H4 (cell line): ENCODE data around the gene MBOAT1. TPM values are rescaled to one million over a fixed set of nuclear protein-coding genes. Genes with fewer than 3 reads are reported as not detected.
A peak's percentile ranks its signal among the peaks of the same experiment; 100 is the strongest.
"Not testable (repeated sequence)": the region's sequence is repeated elsewhere in the genome, so short reads cannot be mapped to it uniquely, and the experiment has no call there.

Experiments
- DNase-seq: peaks from one replicate; pipeline ENCODE4 v3.0.0-alpha.2; 2015; ENCODE audit warnings: low spot score
- total RNA-seq: library from RNA; depleted of rRNA; stranded (reverse); fragments of >200 nt; shearing (Covaris generic); gene quantifications from 2 replicates; pipeline ENCODE4 v1.2.3, GENCODE V29; 2014

Gene MBOAT1
- total RNA-seq, 1 experiment from 2014 or later = 12.3 TPM

GRCh38 chr6:20203561-20204511 is 8.4 kb downstream of the MBOAT1 start:
- peak; percentile 24 for DNase-seq

DNA sequence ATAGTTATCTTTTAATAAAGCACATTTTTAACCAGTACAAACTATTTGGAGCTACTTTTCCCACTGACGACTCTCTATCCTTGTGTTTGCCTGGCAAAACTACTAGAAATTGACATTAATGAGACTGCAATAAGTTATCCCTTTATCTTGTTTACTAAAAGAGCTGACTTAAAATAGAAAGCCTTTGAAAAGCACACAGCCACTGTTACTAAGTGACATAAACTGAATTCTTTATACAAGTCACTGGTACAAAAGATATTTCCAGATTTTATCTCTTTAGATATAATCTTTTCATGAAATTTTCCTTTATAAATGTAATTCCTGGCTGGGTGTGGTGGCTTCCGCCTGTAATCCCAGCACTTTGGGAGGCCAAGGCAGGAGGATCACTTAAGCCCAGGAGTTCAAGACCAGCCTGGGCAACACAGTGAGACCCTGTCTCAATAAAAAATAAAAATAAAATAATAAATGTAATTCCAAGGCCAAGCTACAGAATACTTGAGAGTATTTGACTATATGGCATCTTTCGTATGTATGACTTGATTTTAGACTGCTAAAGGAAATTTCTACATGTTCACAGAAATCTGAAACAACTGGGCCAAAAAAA is 9.5 kb downstream of the MBOAT1 start:
- no peak for DNase-seq

- no peak for DNase-seq
Observed at GRCh38 chr6:20202324-20202658, 10.0 kb downstream of the MBOAT1 start.

DNA sequence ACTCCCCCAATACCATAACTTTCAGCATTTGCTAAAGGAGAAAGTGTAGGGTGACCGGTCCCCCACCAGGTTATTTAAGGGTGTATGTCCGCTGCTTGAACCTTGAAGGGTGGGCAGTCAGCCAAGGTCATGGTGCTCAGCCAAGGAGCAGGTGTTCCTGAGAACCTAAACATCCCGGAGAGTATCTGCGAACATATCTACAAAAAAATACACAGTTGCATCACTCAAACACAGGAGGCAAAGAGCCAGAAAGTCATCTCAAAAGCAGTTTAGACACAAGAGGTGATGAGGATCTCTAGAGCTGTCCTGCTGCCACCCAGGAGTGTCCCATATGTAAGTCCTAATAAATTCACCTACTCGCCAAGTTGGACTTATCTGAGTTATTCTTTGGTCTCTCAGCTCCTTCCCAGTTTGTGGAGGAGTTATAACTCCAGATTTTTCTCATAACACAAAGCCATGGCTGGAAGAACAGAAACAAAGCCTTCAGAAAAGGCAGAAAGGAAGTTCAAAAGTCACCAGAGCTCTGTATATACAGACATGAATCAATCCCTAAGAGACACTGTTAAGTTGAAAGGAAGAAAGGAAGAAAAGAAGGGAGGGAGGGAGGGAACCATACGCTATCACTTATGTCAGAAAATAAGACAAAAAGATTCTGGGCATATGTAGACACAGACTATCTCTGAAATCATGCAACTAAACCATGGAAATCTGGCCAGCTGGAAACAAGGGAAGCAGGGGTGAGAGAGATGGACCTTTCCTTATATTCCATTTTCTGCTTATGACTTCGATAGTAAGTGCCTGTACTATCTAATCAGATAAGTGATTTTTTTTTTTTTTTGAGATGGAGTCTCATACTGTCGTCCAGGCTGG is 11.3 kb downstream of the MBOAT1 start:
- DNase-seq = no peak

GRCh38 chr6:20198775-20199174 is 13.5 kb downstream of the MBOAT1 start:
- DNase-seq = no peak

GRCh38 chr6:20198156-20198774 is 14.0 kb downstream of the MBOAT1 start:
- DNase-seq = no peak

DNA sequence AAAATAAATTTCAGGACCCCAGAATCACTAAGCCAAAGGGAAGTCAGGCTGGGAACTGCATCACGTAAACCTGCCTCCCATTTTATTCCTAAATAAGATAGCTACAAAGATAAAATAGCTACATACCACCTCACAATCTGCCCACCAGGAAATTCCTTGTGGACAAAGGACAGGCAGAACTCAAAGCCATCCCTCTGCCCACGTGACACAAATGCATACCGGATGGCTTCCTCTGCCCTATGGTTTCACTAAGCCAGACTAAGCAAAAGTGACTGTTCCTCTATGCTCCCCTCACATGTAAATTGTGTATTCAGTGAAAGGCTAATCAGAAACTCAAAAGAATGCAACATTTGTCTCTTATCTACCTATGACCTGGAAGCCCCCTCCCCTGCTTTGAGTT is 15.0 kb downstream of the MBOAT1 start:
- DNase-seq = no peak

- DNase-seq = no peak
Observed at GRCh38 chr6:20192625-20193024, 19.6 kb downstream of the MBOAT1 start.

DNA sequence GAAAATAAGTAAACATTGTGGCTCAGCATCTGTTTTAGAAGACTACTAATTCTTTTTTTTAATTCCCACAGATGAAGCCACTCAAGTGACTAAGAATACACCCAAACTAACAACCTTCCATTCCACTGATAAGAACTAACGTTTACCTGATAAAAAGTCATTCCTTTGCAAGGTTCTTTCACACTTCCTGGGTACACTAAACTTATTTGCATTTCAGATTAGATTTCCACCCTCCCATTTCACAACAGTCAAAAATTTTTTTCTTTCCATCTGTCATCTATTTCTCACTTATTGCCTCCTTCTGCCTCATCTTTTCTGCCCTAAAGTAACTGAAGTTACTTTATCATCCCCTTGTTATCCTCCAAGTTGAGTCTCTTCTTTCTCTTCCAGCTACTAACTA is 20.3 kb downstream of the MBOAT1 start:
- DNase-seq = no peak

DNA sequence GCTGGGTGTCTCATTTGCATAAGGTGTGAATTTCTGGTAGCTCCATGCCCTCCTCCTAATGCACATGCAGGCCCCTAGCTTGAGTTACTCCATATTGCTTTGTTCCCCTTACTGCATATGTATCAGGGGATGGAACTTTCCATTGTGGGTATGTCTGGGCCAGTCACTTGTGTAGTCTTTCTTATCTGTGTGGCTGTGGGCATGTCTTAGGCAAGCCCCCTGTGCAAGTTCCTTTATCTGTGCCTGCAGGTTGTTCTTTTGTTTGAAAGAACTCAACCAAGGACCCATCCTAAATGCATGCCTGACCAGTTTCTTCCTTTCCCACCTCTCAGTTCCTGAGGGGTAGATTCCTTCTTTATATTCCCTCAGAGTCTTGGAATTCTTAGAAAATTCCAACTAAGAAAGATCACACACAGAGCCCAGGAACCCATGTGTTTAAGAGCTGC is 23.6 kb downstream of the MBOAT1 start:
- DNase-seq = no peak

DNA sequence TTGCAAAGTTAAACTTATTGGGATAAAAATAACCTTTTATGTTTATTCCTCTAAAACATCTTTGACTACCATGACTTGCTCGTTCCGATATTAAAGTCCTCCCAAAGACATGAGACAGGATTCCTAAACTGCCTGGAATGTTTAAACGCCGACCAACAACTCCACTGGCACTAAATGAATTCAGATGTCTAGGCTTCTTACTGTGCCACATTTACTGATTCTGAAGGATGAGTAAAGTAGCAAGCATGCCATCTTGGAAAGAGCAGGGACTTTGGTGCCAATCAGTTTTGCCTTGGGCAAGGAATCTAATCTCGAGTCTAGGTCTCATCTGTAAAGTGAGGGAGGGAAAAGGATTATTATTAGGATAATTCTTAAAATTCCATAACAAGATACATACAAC is 25.3 kb downstream of the MBOAT1 start:
- DNase-seq = no peak

- no peak for DNase-seq
Observed at GRCh38 chr6:20183706-20184105, 28.6 kb downstream of the MBOAT1 start.

GRCh38 chr6:20182926-20183521 is 29.2 kb downstream of the MBOAT1 start:
- peak; percentile 69 for DNase-seq

- no peak for DNase-seq
Observed at GRCh38 chr6:20182069-20182468, 30.2 kb downstream of the MBOAT1 start.

DNA sequence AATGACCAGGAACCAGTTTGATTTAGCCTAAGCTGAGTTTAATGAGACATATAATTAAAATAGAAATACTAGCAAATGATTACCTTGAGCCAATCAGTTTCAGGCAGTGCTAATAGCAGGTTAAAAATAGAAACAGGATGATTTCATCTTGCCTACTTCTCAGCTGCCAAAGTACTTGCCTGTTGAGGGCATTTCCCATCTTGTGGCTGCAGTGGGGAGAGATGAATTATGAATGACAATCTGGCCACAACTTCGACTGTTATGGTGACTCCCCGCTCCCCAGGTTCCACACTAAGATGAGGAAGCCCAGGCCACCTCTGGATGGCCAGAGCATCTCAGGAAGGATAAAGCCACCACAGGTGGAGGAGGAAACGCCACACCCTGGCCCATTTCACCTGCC is 31.3 kb downstream of the MBOAT1 start:
- DNase-seq = no peak

- DNase-seq = not testable (repeated sequence)
Observed at GRCh38 chr6:20179287-20180045, 32.8 kb downstream of the MBOAT1 start.

GRCh38 chr6:20178327-20178726 is 33.9 kb downstream of the MBOAT1 start:
- no peak for DNase-seq

- no peak for DNase-seq
Observed at GRCh38 chr6:20175810-20176410, 36.4 kb downstream of the MBOAT1 start.

GRCh38 chr6:20173833-20174792 is 38.2 kb downstream of the MBOAT1 start:
- DNase-seq = no peak
